Liver (tissue), 9 donors: Measurements from ENCODE around the gene RPUSD1. TPM values are rescaled to one million over a fixed set of nuclear protein-coding genes. Genes with fewer than 3 reads are reported as not detected.

Source experiments
- DNase-seq: peaks from one replicate; pipeline ENCODE4 v3.0.0-alpha.2; 2017; ENCODE audit warnings: low spot score
- H3K27ac ChIP-seq, 2 donors: one replicate each; pipeline ENCODE4 v1.7.0; 2013; ENCODE audit warnings: inconsistent platforms in 2 of 2, low read length in 2 of 2, control low read depth in 1 of 2, low read depth in 1 of 2, mild to moderate bottlenecking in 1 of 2
- H3K27me3 ChIP-seq, 4 donors: one replicate each; pipeline versions ENCODE4 v1.6.1 to v1.7.0; 2013; ENCODE audit warnings: low read length in 3 of 4, inconsistent platforms in 1 of 4, mild to moderate bottlenecking in 1 of 4, moderate library complexity in 1 of 4; ENCODE audit not compliant: control insufficient read depth in 4 of 4, insufficient read depth in 4 of 4
- H3K36me3 ChIP-seq, 4 donors: one replicate each; pipeline versions ENCODE4 v1.6.1 to v1.7.0; 2013; ENCODE audit warnings: low read length in 3 of 4, mild to moderate bottlenecking in 3 of 4, low read depth in 1 of 4, moderate library complexity in 1 of 4; ENCODE audit not compliant: control insufficient read depth in 4 of 4, insufficient read depth in 3 of 4
- H3K4me1 ChIP-seq, 4 donors: one replicate each; pipeline versions ENCODE4 v1.6.1 to v1.7.0; 2013; ENCODE audit warnings: low read length in 3 of 4, mild to moderate bottlenecking in 3 of 4, moderate library complexity in 1 of 4; ENCODE audit not compliant: control insufficient read depth in 4 of 4, insufficient read depth in 4 of 4
- H3K4me3 ChIP-seq, 3 donors: one replicate each; pipeline versions ENCODE4 v1.6.1 to v1.7.0; 2013; ENCODE audit warnings: low read length in 3 of 3, control low read depth in 1 of 3, low read depth in 1 of 3, mild to moderate bottlenecking in 1 of 3
- H3K9ac ChIP-seq, 2 donors: one replicate each; pipeline ENCODE4 v1.7.0; 2013; ENCODE audit warnings: low read length in 2 of 2, mild to moderate bottlenecking in 2 of 2, moderate library complexity in 2 of 2, control low read depth in 1 of 2, low read depth in 1 of 2
- H3K9me3 ChIP-seq, 4 donors: one replicate each; pipeline versions ENCODE4 v1.6.1 to v1.7.0; 2013; ENCODE audit warnings: low read length in 3 of 4; ENCODE audit not compliant: control insufficient read depth in 4 of 4
- ATF3 ChIP-seq: IDR thresholded peaks from 2 replicates; pipeline ENCODE4 v1.6.1; 2016; ENCODE audit warnings: antibody characterized with exemption
- CTCF ChIP-seq: fragments of 150-350 bp; IDR thresholded peaks from 2 replicates; pipeline ENCODE4 v1.5.1; 2017; ENCODE audit warnings: improper control_type of control experiment, low read depth, low read length; ENCODE audit not compliant: missing input control
- EGR1 ChIP-seq, 2 donors: IDR thresholded peaks; 2 replicates each; pipeline ENCODE4 v1.6.1; 2016 to 2018; ENCODE audit warnings: antibody characterized with exemption in 2 of 2, low read depth in 2 of 2
- FOXA1 ChIP-seq: IDR thresholded peaks from 2 replicates; pipeline ENCODE4 v1.6.1; 2016; ENCODE audit warnings: antibody characterized with exemption
- FOXA2 ChIP-seq: IDR thresholded peaks from 2 replicates; pipeline ENCODE4 v1.6.1; 2016; ENCODE audit warnings: antibody characterized with exemption
- GABPA ChIP-seq, 2 donors: IDR thresholded peaks in 1 of 2; conservative IDR thresholded peaks in 1 of 2; 2 replicates each; pipeline ENCODE4 v1.6.1; 2016; ENCODE audit warnings: antibody characterized with exemption in 2 of 2, mild to moderate bottlenecking in 1 of 2, moderate library complexity in 1 of 2
- HNF4A ChIP-seq, 2 donors: conservative IDR thresholded peaks; 2 replicates each; pipeline ENCODE4 v1.6.1; 2016; ENCODE audit warnings: antibody characterized with exemption in 2 of 2, mild to moderate bottlenecking in 2 of 2
- HNF4G ChIP-seq: IDR thresholded peaks from 2 replicates; pipeline ENCODE4 v1.6.1; 2016; ENCODE audit warnings: antibody characterized with exemption
- JUND ChIP-seq, 2 donors: IDR thresholded peaks; 2 replicates each; pipeline ENCODE4 v1.6.1; 2016; ENCODE audit warnings: antibody characterized with exemption in 2 of 2
- MAX ChIP-seq: IDR thresholded peaks from 2 replicates; pipeline ENCODE4 v1.6.1; 2016; ENCODE audit warnings: antibody characterized with exemption
- NR2F2 ChIP-seq: IDR thresholded peaks from 2 replicates; pipeline ENCODE4 v1.6.1; 2016; ENCODE audit warnings: antibody characterized with exemption
- RAD21 ChIP-seq, 2 donors: IDR thresholded peaks; 2 replicates each; pipeline ENCODE4 v1.6.1; 2016; ENCODE audit warnings: antibody characterized with exemption in 2 of 2, mild to moderate bottlenecking in 2 of 2
- REST ChIP-seq: IDR thresholded peaks from 2 replicates; pipeline ENCODE4 v1.6.1; 2016; ENCODE audit warnings: antibody characterized with exemption, mild to moderate bottlenecking
- RXRA ChIP-seq, 2 donors: IDR thresholded peaks; 2 replicates each; pipeline ENCODE4 v1.6.1; 2017 to 2018; ENCODE audit warnings: antibody characterized with exemption in 2 of 2, mild to moderate bottlenecking in 1 of 2
- SP1 ChIP-seq: IDR thresholded peaks from 2 replicates; pipeline ENCODE4 v1.6.1; 2018; ENCODE audit warnings: antibody characterized with exemption, mild to moderate bottlenecking
- TAF1 ChIP-seq: conservative IDR thresholded peaks from 2 replicates; pipeline ENCODE4 v1.6.1; 2016; ENCODE audit warnings: antibody characterized with exemption, mild to moderate bottlenecking
- YY1 ChIP-seq: IDR thresholded peaks from 2 replicates; pipeline ENCODE4 v1.6.1; 2016; ENCODE audit warnings: antibody characterized with exemption, mild to moderate bottlenecking
- ZBTB33 ChIP-seq: IDR thresholded peaks from 2 replicates; pipeline ENCODE4 v1.6.1; 2016; ENCODE audit warnings: antibody characterized with exemption
- WGBS: extraction: QIAGEN DNeasy Blood & Tissue Kit; methylation state at CpG from one replicate; pipeline ENCODE4 v1.1.7; 2013; 5-methylcytosine and 5-hydroxymethylcytosine counted together
- polyA plus RNA-seq, 2 donors: library from polyadenylated mRNA; stranded (reverse) in 1 of 2; unstranded in 1 of 2; fragments of 200-250 nt in 1 of 2; fragments of >200 nt in 1 of 2; fragmentation: Nextera tagmentation in 1 of 2; extraction: Ambion mirVana in 1 of 2; gene quantifications; one replicate each; pipeline versions ENCODE4 v1.2.1 to v1.2.3, GENCODE V29; 2013 to 2015
- total RNA-seq, 2 donors: library from RNA; depleted of rRNA; stranded (reverse); fragments of >200 nt; gene quantifications; one replicate each; pipeline ENCODE4 v1.2.3, GENCODE V29; 2014
- donor health status: healthy.
- donor health status: healthy.
- donor health status: healthy.
- donor health status: healthy.
- donor health status: healthy.

The RPUSD1 gene
- total and polyA plus RNA-seq, 4 donors = 4.5 to 10.7 (median 8.9) TPM

GRCh38 chr16:782766-783403, 5.3 kb downstream of the RPUSD1 start:
- Histone ChIP-seq H3K27me3 (peaks cover 0 to 4% (median 0%) of the 10 kb centered on the region in 4 donors), H3K4me3 (no peak overlapping the region), H3K9me3 (no peaks in the 10 kb centered on the region), H3K9ac (no peak overlapping the region), H3K4me1 (peaks cover 0 to 10% (median 9%) of the 10 kb centered on the region in 4 donors), H3K36me3 (peaks cover 0 to 3% (median 0%) of the 10 kb centered on the region in 4 donors), H3K27ac (no peak overlapping the region)
- TF ChIP-seq FOXA2 (no peak), ZBTB33 (no peak), HNF4G (no peak), CTCF (no peak), NR2F2 (no peak), ATF3 (no peak), HNF4A (conservative IDR thresholded peaks at IDR 0.05) (no peak), GABPA (IDR thresholded peaks at IDR 0.05 in 1 of 2, conservative IDR thresholded peaks at IDR 0.05 in 1 of 2) (no peak)
- DNase-seq = no peak
- 68% methylated on average over 36 of the region's 36 CpGs for WGBS

GRCh38 chr16:782258-782657, 5.9 kb downstream of the RPUSD1 start:
- Histone ChIP-seq H3K4me1 (peaks cover 0 to 4% (median 3%) of the 10 kb centered on the region in 4 donors), H3K27me3 (peaks cover 0 to 4% (median 0%) of the 10 kb centered on the region in 4 donors), H3K9ac (no peak overlapping the region), H3K9me3 (no peaks in the 10 kb centered on the region), H3K36me3 (peaks cover 0 to 3% (median 0%) of the 10 kb centered on the region in 4 donors), H3K4me3 (no peak overlapping the region), H3K27ac (no peak overlapping the region)
- no peak for DNase-seq
- no peak for TF ChIP-seq JUND (IDR thresholded peaks at IDR 0.05)
- no peak for TF ChIP-seq TAF1
- TF ChIP-seq ZBTB33 = no peak
- TF ChIP-seq HNF4G = no peak
- no peak for TF ChIP-seq RAD21 (IDR thresholded peaks at IDR 0.05)
- no peak for TF ChIP-seq YY1
- no peak for TF ChIP-seq CTCF
- no peak for TF ChIP-seq ATF3
- TF ChIP-seq REST = no peak
- no peak for TF ChIP-seq GABPA (IDR thresholded peaks at IDR 0.05 in 1 of 2, conservative IDR thresholded peaks at IDR 0.05 in 1 of 2)
- TF ChIP-seq RXRA (IDR thresholded peaks at IDR 0.05) = no peak
- no peak for TF ChIP-seq NR2F2
- no peak for TF ChIP-seq HNF4A (conservative IDR thresholded peaks at IDR 0.05)
- no peak for TF ChIP-seq EGR1 (IDR thresholded peaks at IDR 0.05; ENCODE audit: low read depth in 2 of 2)
- no peak for TF ChIP-seq FOXA1
- no peak for TF ChIP-seq SP1
- no peak for TF ChIP-seq MAX
- 58% methylated on average over 6 of the region's 6 CpGs for WGBS
